Articular chondrocyte of knee joint (primary cell): ENCODE results near the gene NUDC. TPM values are rescaled to one million over a fixed set of nuclear protein-coding genes. Genes with fewer than 3 reads are reported as not detected.

Source experiments
- total RNA-seq: library from RNA; depleted of rRNA; stranded (reverse); fragments of >200 nt; gene quantifications from 2 replicates; pipeline ENCODE4 v1.2.3, GENCODE V29; 2012

Gene NUDC
- 22.5 and 23.0 TPM in 2 replicates for total RNA-seq

GRCh38 chr1:26921540-26922430 is at the start of gene NUDC:
NUDC (plus strand) TSS chr1:26921743; CDS start chr1:26921849, 106 bp downstream.

GRCh38 chr1:26889551-26890466 is 31.7 kb upstream of the NUDC start, which contains the start of gene GPN2:
GPN2 (minus strand) TSS chr1:26890283; CDS start chr1:26890096, 187 bp downstream.

DNA sequence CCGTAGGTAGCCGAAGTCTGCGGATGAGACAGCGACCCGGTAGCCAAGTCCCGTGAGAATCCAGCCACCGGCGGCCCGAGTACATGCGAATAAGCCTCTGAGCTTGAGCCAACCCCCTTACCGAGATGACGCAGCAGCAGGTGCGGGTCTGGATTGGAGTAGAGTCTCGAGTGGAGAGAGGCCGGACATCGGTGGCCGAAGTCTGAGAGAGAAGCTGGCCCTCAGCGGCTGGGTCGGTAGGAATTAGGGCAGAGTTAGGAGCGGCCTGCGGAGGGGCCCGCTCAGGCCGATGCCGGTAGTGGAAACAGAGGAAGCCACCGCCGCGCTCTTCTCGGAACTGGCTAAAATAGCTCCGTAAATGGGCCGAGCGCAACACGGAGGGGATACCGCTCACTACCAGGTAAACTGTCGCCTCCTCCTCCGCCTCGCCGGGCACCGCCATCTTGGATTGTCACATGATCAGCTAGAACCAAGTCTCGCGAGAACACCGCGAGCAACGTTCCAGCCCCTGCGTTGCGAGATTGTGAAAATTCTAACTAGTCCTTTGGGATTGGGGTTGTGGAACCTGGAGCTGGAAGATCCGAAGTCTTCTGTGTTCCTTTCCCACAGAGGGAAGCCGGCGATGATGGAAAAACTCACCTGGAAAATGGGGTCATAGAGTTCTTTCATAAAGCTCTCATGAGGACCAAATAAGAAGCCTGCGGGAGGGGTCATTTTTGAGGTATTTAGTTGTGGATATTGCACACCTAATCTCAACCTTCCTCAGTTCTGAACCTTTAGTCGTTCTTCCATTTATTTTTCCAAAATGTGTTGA is 21.3 kb upstream of the NUDC start, which contains the start of gene GPATCH3:
TSS of gene GPATCH3 (minus strand) at position 467 of the 814 bp plus-strand sequence. CDS start at position 442, 25 bp downstream.

GRCh38 chr1:26913754-26914619 is 7.6 kb upstream of the NUDC start, which contains the start of gene NR0B2:
NR0B2 (minus strand) TSS chr1:26913975; CDS start chr1:26913940, 35 bp downstream.

GRCh38 chr1:26959722-26960624 is 38.4 kb downstream of the NUDC start, which contains the start of gene KDF1:
KDF1 (minus strand) TSS chr1:26960468; CDS start chr1:26952380, 8,088 bp downstream.

GRCh38 chr1:26993237-26994019 is 71.9 kb downstream of the NUDC start, which contains the start of gene TRNP1:
TRNP1 (plus strand) TSS chr1:26993692; CDS start chr1:26993787, 95 bp downstream.

Other genes with a start within 250 kb of the NUDC start
- gene ARID1A, start 225.7 kb upstream of the NUDC start, total RNA-seq: 22.6 and 26.2 TPM in 2 replicates
- 13.5 and 15.3 TPM in 2 replicates for gene PIGV, start 133.8 kb upstream of the NUDC start, total RNA-seq
- 7.5 and 8.0 TPM in 2 replicates for gene ZDHHC18, start 95.1 kb upstream of the NUDC start, total RNA-seq
- gene SFN, start 58.6 kb upstream of the NUDC start, total RNA-seq: 0.54 and 0.78 TPM in 2 replicates
- 8.2 and 9.9 TPM in 2 replicates for gene GPN2, start 31.5 kb upstream of the NUDC start, total RNA-seq
- 8.4 and 10.3 TPM in 2 replicates for gene GPATCH3, start 21.3 kb upstream of the NUDC start, total RNA-seq
- gene NR0B2, start 7.8 kb upstream of the NUDC start, total RNA-seq: not detected in 2 replicates
- gene KDF1, start 38.7 kb downstream of the NUDC start, total RNA-seq: not detected in 2 replicates
- 6.4 and 8.4 TPM in 2 replicates for gene TRNP1, start 71.9 kb downstream of the NUDC start, total RNA-seq
- 12.1 and 21.3 TPM in 2 replicates for gene TENT5B, start 91.1 kb downstream of the NUDC start, total RNA-seq
- 5.1 and 5.2 TPM in 2 replicates for gene SLC9A1, start 233.4 kb downstream of the NUDC start, total RNA-seq